ENCODE results near the gene SYNRG.
"Not testable (repeated sequence)": the region's sequence is repeated elsewhere in the genome, so short reads cannot be mapped to it uniquely, and the experiment has no call there.

SYNRG gene

GRCh38 chr17:37543637-37544052 is 65.6 kb downstream of the SYNRG start:
- DNase-seq (ENCODE audit: low spot score) = no peak

- peak; percentile 22 for DNase-seq (ENCODE audit: low spot score)
Measured at GRCh38 chr17:37541880-37542660, 67.1 kb downstream of the SYNRG start.

DNA sequence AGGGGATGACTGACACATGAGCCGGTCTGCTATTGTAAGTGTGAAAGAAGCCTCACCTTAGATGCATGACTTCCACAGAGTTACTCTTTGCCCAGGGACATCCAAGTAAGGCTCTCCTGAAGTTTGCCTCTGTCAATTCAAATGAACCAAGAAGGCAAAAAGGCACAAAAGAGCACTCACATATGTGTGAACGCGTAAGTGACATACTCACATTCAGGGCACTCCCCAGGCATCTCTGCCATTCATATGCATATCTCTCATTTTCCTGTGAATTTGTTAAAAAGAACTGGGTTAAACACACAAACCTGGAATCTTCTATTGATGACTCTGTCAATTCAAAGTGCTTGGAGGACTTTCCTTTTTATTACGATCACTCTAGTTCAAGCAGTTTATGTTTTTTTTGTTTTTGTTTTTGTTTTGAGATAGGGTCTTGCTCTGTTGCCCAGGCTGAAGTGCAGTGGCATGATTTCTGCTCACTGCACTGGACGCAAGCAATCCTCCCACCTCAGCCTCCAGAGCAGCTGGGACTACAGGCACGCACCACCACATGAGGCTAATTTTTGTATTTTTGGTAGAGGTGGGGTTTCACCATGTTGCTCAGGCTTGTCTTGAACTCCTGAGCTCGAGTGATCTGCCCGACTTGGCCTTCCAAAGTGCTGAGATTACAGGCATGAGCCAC is 70.1 kb downstream of the SYNRG start:
- no peak for DNase-seq (ENCODE audit: low spot score)

GRCh38 chr17:37535906-37536305 is 73.3 kb downstream of the SYNRG start:
- DNase-seq (ENCODE audit: low spot score) = no peak

DNA sequence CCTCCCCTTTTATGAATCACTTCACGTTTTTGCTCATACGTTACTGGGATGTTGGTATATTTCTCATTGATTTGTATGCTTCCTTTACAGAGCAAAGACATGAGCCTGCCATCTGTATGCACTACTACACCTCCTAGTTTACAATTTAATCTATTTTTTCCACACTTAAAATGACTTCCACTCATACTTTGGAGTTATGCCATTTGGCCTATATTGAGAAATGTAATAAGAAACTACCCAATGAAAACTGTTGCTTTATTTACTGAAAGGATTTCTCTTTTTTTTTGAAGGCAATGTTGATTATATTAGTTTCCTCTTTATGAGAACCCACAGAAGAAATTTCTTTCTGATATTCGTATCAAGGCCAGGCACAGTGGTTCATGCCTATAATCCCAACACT is 76.5 kb downstream of the SYNRG start:
- no peak for DNase-seq (ENCODE audit: low spot score)

DNA sequence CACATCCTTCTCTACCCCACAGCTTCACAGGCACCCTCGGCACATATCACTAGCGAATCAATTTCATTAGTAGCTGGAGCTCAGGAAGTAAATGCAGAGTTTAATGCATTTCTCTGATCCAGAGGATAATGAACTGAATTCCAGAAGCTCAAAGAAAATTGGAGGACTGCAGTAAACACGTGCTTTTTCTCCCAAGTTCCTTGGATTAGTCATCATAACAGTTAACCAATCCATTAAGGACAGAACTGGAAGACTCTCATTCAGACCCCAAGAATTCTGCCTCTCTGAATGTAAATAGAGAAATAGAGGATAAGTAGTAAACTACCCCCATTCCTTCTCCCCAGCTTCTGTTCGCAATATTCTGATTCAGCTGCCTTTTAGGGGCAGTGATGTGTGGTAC is 78.8 kb downstream of the SYNRG start:
- DNase-seq (ENCODE audit: low spot score) = no peak

DNA sequence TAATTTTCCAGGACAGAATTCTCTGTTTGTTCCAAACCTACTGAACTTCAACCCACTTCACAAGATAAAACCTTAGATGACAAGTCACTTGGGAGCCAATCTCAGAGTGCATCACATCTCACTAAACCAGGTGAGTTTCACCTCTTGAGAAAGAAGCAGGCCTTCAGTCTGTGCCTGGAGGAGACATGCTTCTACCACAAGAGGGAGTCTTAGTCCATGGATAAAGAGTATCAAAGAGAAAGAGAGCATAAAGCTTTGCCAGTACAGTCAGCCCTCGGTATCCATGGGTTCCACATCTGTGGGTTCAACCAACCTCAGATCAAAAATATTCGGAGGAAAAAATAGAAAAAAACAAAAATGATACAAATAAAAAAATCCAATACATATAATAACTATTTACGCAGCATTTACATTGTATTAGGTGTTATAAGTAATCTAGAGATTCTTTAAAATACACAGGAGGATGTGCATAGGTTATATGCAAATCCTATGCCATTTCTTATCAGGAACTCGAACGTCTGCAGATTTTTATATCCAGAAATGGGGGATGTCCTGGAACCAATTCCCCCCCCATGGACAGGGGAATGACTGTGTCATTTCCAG is 81.9 kb downstream of the SYNRG start:
- DNase-seq (ENCODE audit: low spot score) = peak; percentile 67

GRCh38 chr17:37523715-37524219 is 85.5 kb downstream of the SYNRG start:
- no peak for DNase-seq (ENCODE audit: low spot score)

DNA sequence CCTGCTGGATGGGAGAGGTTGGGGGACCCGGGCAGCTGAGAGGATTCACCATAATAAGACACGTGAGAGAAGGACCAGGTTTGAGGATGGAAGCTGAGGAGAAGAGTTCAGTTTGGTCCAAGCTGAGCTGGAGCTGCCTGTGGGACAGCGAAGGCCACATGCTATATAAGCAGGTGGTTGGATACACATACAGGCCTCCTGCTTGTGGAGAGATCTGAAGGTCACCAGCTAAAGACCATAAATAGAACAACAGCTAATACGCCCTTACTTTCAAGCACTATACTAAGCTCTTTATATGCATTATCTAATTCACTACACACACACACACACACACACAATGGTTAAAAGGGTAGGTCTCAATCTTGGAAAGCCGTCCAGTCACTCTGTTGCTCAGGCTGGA is 87.4 kb downstream of the SYNRG start:
- no peak for DNase-seq (ENCODE audit: low spot score)

- DNase-seq (ENCODE audit: low spot score) = no peak
Measured at GRCh38 chr17:37520174-37520573, 89.0 kb downstream of the SYNRG start.

DNA sequence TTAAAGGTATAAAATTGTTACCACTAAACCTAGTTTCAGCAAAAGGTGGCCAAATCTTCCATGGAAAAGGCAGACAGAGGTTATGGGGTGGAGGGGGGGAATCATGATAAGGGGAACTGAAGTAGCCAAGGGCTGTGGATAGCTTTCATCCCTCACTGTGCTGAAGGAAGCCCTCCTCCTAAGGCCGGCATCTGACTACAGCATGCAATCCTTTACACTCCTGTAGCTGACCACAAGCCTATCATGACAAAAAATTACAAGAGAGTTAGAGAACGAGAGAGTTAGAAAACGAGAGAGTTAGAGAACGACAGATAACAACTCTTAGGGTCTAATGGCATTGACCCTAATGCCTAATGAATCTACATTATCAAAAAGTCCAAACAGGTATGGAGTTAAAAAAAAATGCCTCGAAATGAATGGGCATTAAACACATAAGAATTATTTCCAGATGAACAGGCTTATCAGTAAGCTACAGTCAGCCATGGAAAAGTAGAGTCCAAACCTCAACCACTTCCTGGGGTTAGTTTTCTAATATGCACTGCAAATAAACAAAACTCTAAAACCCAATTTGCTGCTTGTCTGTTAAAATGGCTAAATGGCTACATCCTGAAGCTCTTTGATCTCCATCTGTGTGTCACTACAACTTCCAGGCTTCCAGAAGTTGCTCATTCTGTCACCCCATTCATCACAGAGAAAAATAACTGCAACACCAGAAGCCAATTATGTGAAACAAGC is 89.8 kb downstream of the SYNRG start:
- no peak for DNase-seq (ENCODE audit: low spot score)

DNA sequence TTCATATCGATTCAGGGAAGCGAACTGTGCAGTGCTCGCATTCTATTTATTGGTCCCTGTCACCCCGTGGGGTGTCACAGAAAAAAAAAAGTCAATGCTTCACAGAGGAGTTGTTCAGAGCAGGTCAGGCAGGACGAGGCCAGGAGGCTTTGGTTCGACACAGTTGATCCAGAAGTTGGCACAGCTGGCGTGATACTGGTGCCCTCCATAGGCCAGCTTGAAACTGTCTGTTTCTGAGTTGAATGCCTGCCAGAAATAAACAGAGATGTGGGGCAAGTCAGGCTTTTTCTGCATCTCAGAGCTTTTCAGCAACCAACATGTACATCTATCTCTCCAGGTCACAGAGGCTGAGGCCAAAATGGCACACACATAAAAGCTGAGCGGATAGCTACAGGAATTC is 90.4 kb downstream of the SYNRG start:
- DNase-seq (ENCODE audit: low spot score) = no peak

- no peak for DNase-seq (ENCODE audit: low spot score)
Measured at GRCh38 chr17:37517881-37518280, 91.3 kb downstream of the SYNRG start.

GRCh38 chr17:37516127-37516571 is 93.1 kb downstream of the SYNRG start:
- no peak for DNase-seq (ENCODE audit: low spot score)

GRCh38 chr17:37513711-37514110 is 95.5 kb downstream of the SYNRG start:
- DNase-seq (ENCODE audit: low spot score) = no peak

DNA sequence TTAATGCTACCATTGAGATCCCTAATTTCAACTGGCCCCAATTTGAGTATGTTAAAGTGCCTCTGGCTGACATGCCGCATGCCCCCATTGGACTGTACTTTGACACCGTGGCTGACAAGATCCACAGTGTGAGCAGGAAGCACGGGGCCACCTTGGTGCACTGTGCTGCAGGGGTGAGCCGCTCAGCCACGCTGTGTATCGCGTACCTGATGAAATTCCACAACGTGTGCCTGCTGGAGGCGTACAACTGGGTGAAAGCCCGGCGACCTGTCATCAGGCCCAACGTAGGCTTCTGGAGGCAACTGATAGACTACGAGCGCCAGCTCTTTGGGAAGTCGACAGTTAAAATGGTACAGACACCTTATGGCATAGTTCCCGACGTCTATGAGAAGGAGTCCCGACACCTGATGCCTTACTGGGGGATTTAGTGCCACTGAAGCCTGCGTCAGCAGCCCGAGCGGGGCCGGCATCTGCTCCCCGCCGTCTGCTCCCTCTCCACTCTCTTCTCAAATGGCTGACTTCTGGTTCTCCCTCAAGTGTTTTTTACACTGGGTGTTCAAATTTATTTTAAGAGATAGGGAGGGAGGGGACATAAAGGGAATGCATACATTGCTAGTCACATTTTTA is 96.7 kb downstream of the SYNRG start:
- no peak for DNase-seq (ENCODE audit: low spot score)

DNA sequence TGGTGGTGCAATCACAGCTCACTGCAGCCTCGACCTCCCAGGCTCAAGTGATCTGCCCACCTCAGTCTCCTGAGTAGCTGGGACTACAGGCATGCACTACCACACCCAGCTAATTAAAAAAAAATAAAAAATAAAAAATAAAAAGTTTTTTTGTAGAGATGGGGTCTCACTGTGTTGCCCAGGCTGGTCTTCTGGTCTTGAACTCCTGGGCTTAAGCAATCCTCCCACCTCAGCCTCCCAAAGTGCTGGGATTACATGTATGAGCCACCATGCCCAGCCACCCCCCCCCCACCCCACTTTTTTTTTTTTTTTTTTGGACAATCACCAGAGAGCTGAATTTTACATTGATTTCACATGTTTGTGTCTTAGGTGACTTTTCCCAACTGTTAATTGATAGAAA is 97.6 kb downstream of the SYNRG start:
- DNase-seq (ENCODE audit: low spot score) = not testable (repeated sequence)

GRCh38 chr17:37510056-37510455 is 99.2 kb downstream of the SYNRG start:
- DNase-seq (ENCODE audit: low spot score) = no peak

DNA sequence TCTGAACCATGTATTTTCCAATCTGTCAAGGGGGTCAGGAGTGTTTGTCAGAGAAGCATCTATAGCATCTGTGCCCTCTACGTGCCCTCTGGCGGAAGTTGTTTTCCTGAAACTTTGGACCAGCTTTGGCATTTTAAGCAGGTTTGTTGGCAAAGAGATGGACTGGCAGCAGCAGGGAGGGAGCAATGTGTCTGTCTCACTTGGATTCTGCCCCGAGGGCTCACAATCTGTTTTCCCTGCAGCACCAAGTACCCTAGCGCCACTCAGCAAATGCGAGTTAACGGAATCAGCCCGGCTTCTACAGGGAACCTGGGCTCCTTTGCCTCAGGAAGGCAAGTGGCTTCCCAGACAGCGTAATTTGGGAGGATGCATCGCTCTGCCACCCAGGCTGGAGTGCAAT is 102.1 kb downstream of the SYNRG start:
- no peak for DNase-seq (ENCODE audit: low spot score)

- peak; percentile 76 for DNase-seq (ENCODE audit: low spot score)
Measured at GRCh38 chr17:37506678-37507077, 102.5 kb downstream of the SYNRG start.

DNA sequence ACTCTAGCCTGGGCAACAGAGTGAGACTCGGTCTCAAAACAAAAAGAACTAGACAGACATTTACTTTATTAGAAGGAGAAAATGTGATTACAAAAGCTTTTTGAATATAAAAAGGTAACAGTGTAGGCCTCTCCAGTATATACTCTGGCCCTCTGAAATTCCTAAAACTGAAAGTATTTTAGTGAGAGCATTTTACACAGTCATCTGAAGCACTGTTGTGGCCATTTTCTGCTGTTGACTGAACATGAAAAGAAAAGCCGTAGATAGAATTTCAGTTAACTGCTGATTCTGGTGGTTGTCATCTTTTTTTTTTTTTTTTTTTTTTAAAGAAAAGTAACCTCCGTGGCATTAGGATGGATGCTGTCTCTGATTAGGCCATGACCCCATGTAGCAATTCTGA is 103.9 kb downstream of the SYNRG start:
- DNase-seq (ENCODE audit: low spot score) = no peak

DNA sequence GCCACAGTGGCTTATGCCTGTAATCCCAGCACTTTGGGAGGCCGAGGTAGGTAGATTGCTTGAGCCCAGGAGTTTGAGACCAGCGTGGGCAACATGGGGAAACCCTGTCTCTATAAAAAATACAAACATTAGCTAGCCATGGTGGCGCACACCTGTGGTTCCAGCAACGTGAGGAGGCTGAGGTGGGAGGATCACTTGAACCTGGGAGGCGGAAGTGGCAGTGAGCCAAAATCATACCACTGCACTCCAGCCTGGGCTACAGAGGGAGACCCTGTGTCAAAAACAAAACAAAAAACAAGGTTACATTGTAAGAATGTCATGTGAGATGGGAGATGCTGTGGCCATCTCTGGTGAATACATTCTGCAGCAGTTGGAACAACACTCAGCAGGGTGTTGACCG is 106.1 kb downstream of the SYNRG start:
- DNase-seq (ENCODE audit: low spot score) = no peak
